HG03175 (cell line): Measurements from ENCODE around the gene AFF3.

Source experiments
- ATAC-seq: cut with Tn5 transposase; IDR thresholded peaks from one replicate; pipeline ENCODE4 v1.9.1; 2021; ENCODE audit warnings: mild to moderate bottlenecking, moderate library complexity; ENCODE audit not compliant: unreplicated experiment

Gene AFF3

GRCh38 chr2:99648178-99648844 is 494.1 kb downstream of the AFF3 start:
- ATAC-seq, result no peak

- ATAC-seq, result no peak
Measured at GRCh38 chr2:99645960-99646359, 496.4 kb downstream of the AFF3 start.

- no peak for ATAC-seq
Measured at GRCh38 chr2:99644419-99644787, 498.0 kb downstream of the AFF3 start.

- no peak for ATAC-seq
Measured at GRCh38 chr2:99643787-99644418, 498.5 kb downstream of the AFF3 start.

GRCh38 chr2:99641999-99642398 is 500.4 kb downstream of the AFF3 start:
- no peak for ATAC-seq

GRCh38 chr2:99640635-99641151 is 501.7 kb downstream of the AFF3 start:
- ATAC-seq, result no peak

GRCh38 chr2:99638791-99639190 is 503.6 kb downstream of the AFF3 start:
- ATAC-seq, result no peak

- no peak for ATAC-seq
Measured at GRCh38 chr2:99637159-99637697, 505.2 kb downstream of the AFF3 start.

GRCh38 chr2:99636144-99637034 is 506.0 kb downstream of the AFF3 start:
- ATAC-seq, result no peak

GRCh38 chr2:99635710-99636109 is 506.7 kb downstream of the AFF3 start:
- no peak for ATAC-seq

GRCh38 chr2:99634234-99634633 is 508.2 kb downstream of the AFF3 start:
- ATAC-seq, result no peak

- no peak for ATAC-seq
Measured at GRCh38 chr2:99631700-99632099, 510.7 kb downstream of the AFF3 start.

GRCh38 chr2:99629320-99629719 is 513.1 kb downstream of the AFF3 start:
- ATAC-seq, result no peak

- no peak for ATAC-seq
Measured at GRCh38 chr2:99626158-99626557, 516.2 kb downstream of the AFF3 start.

- no peak for ATAC-seq
Measured at GRCh38 chr2:99624677-99625076, 517.7 kb downstream of the AFF3 start.

GRCh38 chr2:99623613-99624012 is 518.8 kb downstream of the AFF3 start:
- ATAC-seq, result no peak

GRCh38 chr2:99623035-99623434 is 519.4 kb downstream of the AFF3 start:
- ATAC-seq, result no peak

- ATAC-seq, result no peak
Measured at GRCh38 chr2:99622534-99622933, 519.9 kb downstream of the AFF3 start.

GRCh38 chr2:99621774-99622173 is 520.6 kb downstream of the AFF3 start:
- ATAC-seq, result no peak

GRCh38 chr2:99621106-99621505 is 521.3 kb downstream of the AFF3 start:
- ATAC-seq, result no peak

- no peak for ATAC-seq
Measured at GRCh38 chr2:99619151-99619550, 523.2 kb downstream of the AFF3 start.
